SK-N-SH treated with all-trans-retinoic acid at 6 μM for 48 hours (cell line): ENCODE results near the gene SLC13A4.

ENCODE experiments used
- ATAC-seq: fragments of 200-7000 bp; cut with Tn5 transposase; 3 replicates; pipeline ENCODE4 v1.9.1; 2020; ENCODE audit warnings: mild to moderate bottlenecking, moderate library complexity
- ARNTL ChIP-seq: fragments of 450-650 bp; formaldehyde crosslinking; IDR thresholded peaks from 2 replicates; pipeline ENCODE4 v1.5.0; 2020; ENCODE audit warnings: low read depth, mild to moderate bottlenecking, moderate library complexity, borderline replicate concordance
- CSDC2 ChIP-seq: fragments of 250-450 bp; sonication (Bioruptor Pico); IDR thresholded peaks from 2 replicates; pipeline ENCODE4 v1.5.0; 2020; ENCODE audit warnings: mild to moderate bottlenecking, moderate library complexity
- GLIS3 ChIP-seq: fragments of 250-450 bp; sonication (Bioruptor Pico); IDR thresholded peaks from 2 replicates; pipeline ENCODE4 v1.5.0; 2020; ENCODE audit warnings: mild to moderate bottlenecking, moderate library complexity
- ISL1 ChIP-seq: fragments of 250-450 bp; sonication (Bioruptor Pico); IDR thresholded peaks from 2 replicates; pipeline ENCODE4 v2.1.2; 2022; ENCODE audit warnings: mild to moderate bottlenecking, moderate library complexity
- OSR1 ChIP-seq: fragments of 250-450 bp; sonication (Bioruptor Pico); IDR thresholded peaks from 2 replicates; pipeline ENCODE4 v1.8.0; 2022; ENCODE audit warnings: moderate library complexity, mild to moderate bottlenecking, inconsistent platforms
- PPARA ChIP-seq: fragments of 250-450 bp; sonication (Bioruptor Pico); IDR thresholded peaks from 2 replicates; pipeline ENCODE4 v1.5.0; 2020; ENCODE audit warnings: mild to moderate bottlenecking, borderline replicate concordance
- ZC3H10 ChIP-seq: fragments of 250-450 bp; sonication (Bioruptor Pico); IDR thresholded peaks from 2 replicates; pipeline ENCODE4 v1.5.1; 2021; ENCODE audit warnings: mild to moderate bottlenecking, moderate library complexity
- ZFP30 ChIP-seq: fragments of 450-650 bp; formaldehyde crosslinking; IDR thresholded peaks from 2 replicates; pipeline ENCODE4 v1.5.0; 2022; ENCODE audit warnings: mild to moderate bottlenecking, moderate library complexity
- ZNF565 ChIP-seq: fragments of 450-650 bp; formaldehyde crosslinking; conservative IDR thresholded peaks from 2 replicates; pipeline ENCODE4 v1.5.0; 2020; ENCODE audit warnings: low read depth, mild to moderate bottlenecking, moderate library complexity
- ZNF70 ChIP-seq: fragments of 450-650 bp; formaldehyde crosslinking; IDR thresholded peaks from 2 replicates; pipeline ENCODE4 v1.5.0; 2020; ENCODE audit warnings: mild to moderate bottlenecking, moderate library complexity
- ZNF8 ChIP-seq: fragments of 450-650 bp; formaldehyde crosslinking; IDR thresholded peaks from 2 replicates; pipeline ENCODE4 v1.5.0; 2020; ENCODE audit warnings: mild to moderate bottlenecking, moderate library complexity
- TF ChIP-seq, protein P1 (sequence below): fragments of 250-450 bp; sonication (Bioruptor Pico); IDR thresholded peaks from 2 replicates; pipeline ENCODE4 v1.5.1; 2020; ENCODE audit warnings: low read depth, mild to moderate bottlenecking, moderate library complexity
- TF ChIP-seq, protein P2 (sequence below): fragments of 250-450 bp; sonication (Bioruptor Pico); IDR thresholded peaks from 2 replicates; pipeline ENCODE4 v1.5.1; 2021; ENCODE audit warnings: mild to moderate bottlenecking, moderate library complexity
- TF ChIP-seq, protein P3 (sequence below): fragments of 250-450 bp; sonication (Bioruptor Pico); IDR thresholded peaks from 2 replicates; pipeline ENCODE4 v1.5.0; 2020; ENCODE audit warnings: mild to moderate bottlenecking, moderate library complexity
- TF ChIP-seq, protein P4 (sequence below): fragments of 250-450 bp; sonication (Bioruptor Pico); IDR thresholded peaks from 2 replicates; pipeline ENCODE4 v1.8.0; 2021; ENCODE audit warnings: low read depth, mild to moderate bottlenecking, moderate library complexity, borderline replicate concordance
- TF ChIP-seq, protein P5 (sequence below): fragments of 250-450 bp; sonication (Bioruptor Pico); IDR thresholded peaks from 2 replicates; pipeline ENCODE4 v1.8.0; 2020; ENCODE audit warnings: mild to moderate bottlenecking, moderate library complexity, borderline replicate concordance

Gene SLC13A4

DNA sequence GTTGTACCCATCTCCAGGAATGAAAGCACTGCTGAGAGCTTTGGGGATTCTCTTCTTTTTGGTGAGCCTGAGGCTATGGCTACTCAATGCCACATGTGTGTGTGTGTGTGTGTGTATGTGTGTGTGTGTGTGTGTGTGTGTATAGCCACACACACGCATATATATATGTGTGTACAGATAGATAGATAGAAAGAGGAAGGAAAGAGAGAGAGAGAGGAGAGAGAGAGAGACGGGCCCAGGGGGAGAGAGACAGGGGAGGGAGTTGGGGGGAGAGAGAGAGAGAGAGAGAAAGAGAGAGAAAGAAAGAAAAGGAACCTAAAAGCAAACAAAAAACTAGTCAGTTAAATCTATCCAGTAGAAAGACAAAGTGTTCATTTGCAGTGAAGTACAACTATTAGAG, 8.3 kb downstream of the SLC13A4 start (continued):
- TF ChIP-seq, protein P1, sequence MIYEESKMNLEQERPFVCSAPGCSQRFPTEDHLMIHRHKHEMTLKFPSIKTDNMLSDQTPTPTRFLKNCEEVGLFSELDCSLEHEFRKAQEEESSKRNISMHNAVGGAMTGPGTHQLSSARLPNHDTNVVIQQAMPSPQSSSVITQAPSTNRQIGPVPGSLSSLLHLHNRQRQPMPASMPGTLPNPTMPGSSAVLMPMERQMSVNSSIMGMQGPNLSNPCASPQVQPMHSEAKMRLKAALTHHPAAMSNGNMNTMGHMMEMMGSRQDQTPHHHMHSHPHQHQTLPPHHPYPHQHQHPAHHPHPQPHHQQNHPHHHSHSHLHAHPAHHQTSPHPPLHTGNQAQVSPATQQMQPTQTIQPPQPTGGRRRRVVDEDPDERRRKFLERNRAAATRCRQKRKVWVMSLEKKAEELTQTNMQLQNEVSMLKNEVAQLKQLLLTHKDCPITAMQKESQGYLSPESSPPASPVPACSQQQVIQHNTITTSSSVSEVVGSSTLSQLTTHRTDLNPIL: no peak

DNA sequence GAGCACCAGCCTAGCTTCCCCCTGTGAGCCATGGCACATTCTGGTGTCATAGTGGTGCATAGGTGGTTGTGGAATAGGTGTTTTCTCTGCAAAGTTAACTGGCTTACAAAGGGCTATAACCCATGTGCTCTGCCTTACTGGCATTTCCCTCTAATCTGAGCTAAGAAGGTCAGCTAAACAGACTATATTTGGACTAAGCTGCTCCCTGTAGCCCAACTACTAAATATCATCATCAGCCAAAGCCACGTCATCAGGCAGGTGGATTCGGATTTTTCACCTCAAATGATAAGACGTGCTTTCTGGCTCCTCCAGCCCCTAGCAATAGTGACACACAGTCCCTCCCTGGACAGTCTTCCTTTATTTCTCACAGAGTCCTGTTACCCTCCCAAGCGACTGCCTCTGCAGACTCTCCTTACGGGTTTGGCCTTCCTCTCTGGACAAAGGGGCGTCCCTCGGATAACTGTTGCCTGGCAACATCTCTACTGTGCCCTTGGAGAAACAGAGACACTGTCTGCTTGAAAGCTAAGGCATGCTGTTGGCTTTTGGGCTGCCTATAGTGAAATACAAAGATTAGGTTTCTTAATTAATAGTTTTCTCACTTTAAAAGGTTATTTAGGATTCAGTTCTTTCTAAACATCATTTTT, 9.1 kb downstream of the SLC13A4 start:
- no peak for ATAC-seq

DNA sequence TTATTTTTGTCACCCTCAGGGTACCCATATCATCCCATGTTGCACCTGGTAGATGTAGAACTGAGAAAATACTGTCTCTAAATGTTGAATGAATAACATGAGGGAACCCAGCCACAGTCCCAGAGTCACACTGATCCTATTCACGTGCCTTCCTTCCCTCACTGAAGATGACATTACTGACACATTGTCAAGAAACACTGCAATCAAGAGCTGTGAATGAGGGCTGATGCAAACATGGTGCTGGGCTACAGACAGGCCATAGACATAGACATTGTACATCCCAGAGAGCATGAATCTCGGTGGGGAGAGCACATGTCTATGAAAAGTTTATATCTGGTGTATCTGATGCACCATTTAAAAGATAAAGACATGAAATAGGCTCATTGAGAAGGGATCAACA, 9.8 kb downstream of the SLC13A4 start:
- ATAC-seq: no peak
- TF ChIP-seq, protein P2, sequence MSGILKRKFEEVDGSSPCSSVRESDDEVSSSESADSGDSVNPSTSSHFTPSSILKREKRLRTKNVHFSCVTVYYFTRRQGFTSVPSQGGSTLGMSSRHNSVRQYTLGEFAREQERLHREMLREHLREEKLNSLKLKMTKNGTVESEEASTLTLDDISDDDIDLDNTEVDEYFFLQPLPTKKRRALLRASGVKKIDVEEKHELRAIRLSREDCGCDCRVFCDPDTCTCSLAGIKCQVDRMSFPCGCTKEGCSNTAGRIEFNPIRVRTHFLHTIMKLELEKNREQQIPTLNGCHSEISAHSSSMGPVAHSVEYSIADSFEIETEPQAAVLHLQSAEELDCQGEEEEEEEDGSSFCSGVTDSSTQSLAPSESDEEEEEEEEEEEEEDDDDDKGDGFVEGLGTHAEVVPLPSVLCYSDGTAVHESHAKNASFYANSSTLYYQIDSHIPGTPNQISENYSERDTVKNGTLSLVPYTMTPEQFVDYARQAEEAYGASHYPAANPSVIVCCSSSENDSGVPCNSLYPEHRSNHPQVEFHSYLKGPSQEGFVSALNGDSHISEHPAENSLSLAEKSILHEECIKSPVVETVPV (CRISPR knock-in tag): no peak
- no peak for TF ChIP-seq ZFP30 (CRISPR knock-in tag)
- TF ChIP-seq GLIS3 (CRISPR knock-in tag): no peak
- TF ChIP-seq ISL1: no peak
- TF ChIP-seq, protein P3, sequence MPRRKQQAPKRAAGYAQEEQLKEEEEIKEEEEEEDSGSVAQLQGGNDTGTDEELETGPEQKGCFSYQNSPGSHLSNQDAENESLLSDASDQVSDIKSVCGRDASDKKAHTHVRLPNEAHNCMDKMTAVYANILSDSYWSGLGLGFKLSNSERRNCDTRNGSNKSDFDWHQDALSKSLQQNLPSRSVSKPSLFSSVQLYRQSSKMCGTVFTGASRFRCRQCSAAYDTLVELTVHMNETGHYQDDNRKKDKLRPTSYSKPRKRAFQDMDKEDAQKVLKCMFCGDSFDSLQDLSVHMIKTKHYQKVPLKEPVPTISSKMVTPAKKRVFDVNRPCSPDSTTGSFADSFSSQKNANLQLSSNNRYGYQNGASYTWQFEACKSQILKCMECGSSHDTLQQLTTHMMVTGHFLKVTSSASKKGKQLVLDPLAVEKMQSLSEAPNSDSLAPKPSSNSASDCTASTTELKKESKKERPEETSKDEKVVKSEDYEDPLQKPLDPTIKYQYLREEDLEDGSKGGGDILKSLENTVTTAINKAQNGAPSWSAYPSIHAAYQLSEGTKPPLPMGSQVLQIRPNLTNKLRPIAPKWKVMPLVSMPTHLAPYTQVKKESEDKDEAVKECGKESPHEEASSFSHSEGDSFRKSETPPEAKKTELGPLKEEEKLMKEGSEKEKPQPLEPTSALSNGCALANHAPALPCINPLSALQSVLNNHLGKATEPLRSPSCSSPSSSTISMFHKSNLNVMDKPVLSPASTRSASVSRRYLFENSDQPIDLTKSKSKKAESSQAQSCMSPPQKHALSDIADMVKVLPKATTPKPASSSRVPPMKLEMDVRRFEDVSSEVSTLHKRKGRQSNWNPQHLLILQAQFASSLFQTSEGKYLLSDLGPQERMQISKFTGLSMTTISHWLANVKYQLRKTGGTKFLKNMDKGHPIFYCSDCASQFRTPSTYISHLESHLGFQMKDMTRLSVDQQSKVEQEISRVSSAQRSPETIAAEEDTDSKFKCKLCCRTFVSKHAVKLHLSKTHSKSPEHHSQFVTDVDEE: no peak
- no peak for TF ChIP-seq OSR1 (CRISPR knock-in tag)
- TF ChIP-seq, protein P4, sequence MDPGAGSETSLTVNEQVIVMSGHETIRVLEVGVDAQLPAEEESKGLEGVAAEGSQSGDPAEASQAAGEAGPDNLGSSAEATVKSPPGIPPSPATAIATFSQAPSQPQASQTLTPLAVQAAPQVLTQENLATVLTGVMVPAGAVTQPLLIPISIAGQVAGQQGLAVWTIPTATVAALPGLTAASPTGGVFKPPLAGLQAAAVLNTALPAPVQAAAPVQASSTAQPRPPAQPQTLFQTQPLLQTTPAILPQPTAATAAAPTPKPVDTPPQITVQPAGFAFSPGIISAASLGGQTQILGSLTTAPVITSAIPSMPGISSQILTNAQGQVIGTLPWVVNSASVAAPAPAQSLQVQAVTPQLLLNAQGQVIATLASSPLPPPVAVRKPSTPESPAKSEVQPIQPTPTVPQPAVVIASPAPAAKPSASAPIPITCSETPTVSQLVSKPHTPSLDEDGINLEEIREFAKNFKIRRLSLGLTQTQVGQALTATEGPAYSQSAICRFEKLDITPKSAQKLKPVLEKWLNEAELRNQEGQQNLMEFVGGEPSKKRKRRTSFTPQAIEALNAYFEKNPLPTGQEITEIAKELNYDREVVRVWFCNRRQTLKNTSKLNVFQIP (CRISPR knock-in tag): no peak
- TF ChIP-seq ZNF8 (CRISPR knock-in tag): no peak
- TF ChIP-seq ZNF70 (CRISPR knock-in tag): no peak
- TF ChIP-seq ZC3H10 (CRISPR knock-in tag): no peak
- TF ChIP-seq ARNTL (CRISPR knock-in tag): no peak
- TF ChIP-seq ZNF565 (CRISPR knock-in tag): no peak
- TF ChIP-seq, protein P5, sequence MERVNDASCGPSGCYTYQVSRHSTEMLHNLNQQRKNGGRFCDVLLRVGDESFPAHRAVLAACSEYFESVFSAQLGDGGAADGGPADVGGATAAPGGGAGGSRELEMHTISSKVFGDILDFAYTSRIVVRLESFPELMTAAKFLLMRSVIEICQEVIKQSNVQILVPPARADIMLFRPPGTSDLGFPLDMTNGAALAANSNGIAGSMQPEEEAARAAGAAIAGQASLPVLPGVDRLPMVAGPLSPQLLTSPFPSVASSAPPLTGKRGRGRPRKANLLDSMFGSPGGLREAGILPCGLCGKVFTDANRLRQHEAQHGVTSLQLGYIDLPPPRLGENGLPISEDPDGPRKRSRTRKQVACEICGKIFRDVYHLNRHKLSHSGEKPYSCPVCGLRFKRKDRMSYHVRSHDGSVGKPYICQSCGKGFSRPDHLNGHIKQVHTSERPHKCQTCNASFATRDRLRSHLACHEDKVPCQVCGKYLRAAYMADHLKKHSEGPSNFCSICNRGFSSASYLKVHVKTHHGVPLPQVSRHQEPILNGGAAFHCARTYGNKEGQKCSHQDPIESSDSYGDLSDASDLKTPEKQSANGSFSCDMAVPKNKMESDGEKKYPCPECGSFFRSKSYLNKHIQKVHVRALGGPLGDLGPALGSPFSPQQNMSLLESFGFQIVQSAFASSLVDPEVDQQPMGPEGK (CRISPR knock-in tag): no peak

More for the DNA sequence above, 9.1 kb downstream of the SLC13A4 start:
- TF ChIP-seq ZNF70 (CRISPR knock-in tag): no peak
- TF ChIP-seq PPARA: no peak
- no peak for TF ChIP-seq ISL1
- TF ChIP-seq CSDC2 (CRISPR knock-in tag): no peak
- TF ChIP-seq ZFP30 (CRISPR knock-in tag): no peak
- TF ChIP-seq, protein P3: no peak
- TF ChIP-seq, protein P1: no peak
- TF ChIP-seq, protein P2 (CRISPR knock-in tag): no peak
- TF ChIP-seq ARNTL (CRISPR knock-in tag): no peak
